ENCODE results near the gene CCDC60.

The CCDC60 gene

GRCh38 chr12:119475650-119476049 is 141.1 kb downstream of the CCDC60 start:
- no peak overlapping the region for H3K4me3 ChIP-seq (ENCODE audit: low read depth, low read length)
- TF ChIP-seq CTCF (IDR thresholded peaks at IDR 0.05; ENCODE audit: low read depth, low read length): no peak

GRCh38 chr12:119476951-119477350 is 142.4 kb downstream of the CCDC60 start:
- H3K4me3 ChIP-seq (ENCODE audit: low read depth, low read length): no peak overlapping the region
- no peak for TF ChIP-seq CTCF (IDR thresholded peaks at IDR 0.05; ENCODE audit: low read depth, low read length)

GRCh38 chr12:119479121-119479561 is 144.6 kb downstream of the CCDC60 start:
- no peak for TF ChIP-seq CTCF (IDR thresholded peaks at IDR 0.05; ENCODE audit: low read depth, low read length)
- H3K4me3 ChIP-seq (ENCODE audit: low read depth, low read length): no peak overlapping the region

- H3K4me3 ChIP-seq (ENCODE audit: low read depth, low read length): no peak overlapping the region
- TF ChIP-seq CTCF (IDR thresholded peaks at IDR 0.05; ENCODE audit: low read depth, low read length): no peak
Measured at GRCh38 chr12:119480551-119480950, 146.0 kb downstream of the CCDC60 start.

GRCh38 chr12:119486599-119487154 is 152.1 kb downstream of the CCDC60 start:
- TF ChIP-seq CTCF (IDR thresholded peaks at IDR 0.05; ENCODE audit: low read depth, low read length): no peak

GRCh38 chr12:119491814-119492213 is 157.3 kb downstream of the CCDC60 start:
- TF ChIP-seq CTCF (IDR thresholded peaks at IDR 0.05; ENCODE audit: low read depth, low read length): no peak
- H3K4me3 ChIP-seq (ENCODE audit: low read depth, low read length): no peak overlapping the region

More at GRCh38 chr12:119486599-119487154, 152.1 kb downstream of the CCDC60 start:
- H3K4me3 ChIP-seq (ENCODE audit: low read depth, low read length): no peak overlapping the region

GRCh38 chr12:119500209-119500608 is 165.7 kb downstream of the CCDC60 start:
- no peak for TF ChIP-seq CTCF (IDR thresholded peaks at IDR 0.05; ENCODE audit: low read depth, low read length)
- no peak overlapping the region for H3K4me3 ChIP-seq (ENCODE audit: low read depth, low read length)
